Aorta (tissue), 5 donors: Measurements from ENCODE around the gene TNPO1. TPM values are rescaled to one million over a fixed set of nuclear protein-coding genes. Genes with fewer than 3 reads are reported as not detected.

ENCODE experiments used
- ATAC-seq: fragments of 200-7000 bp; cut with Tn5 transposase; one replicate; pipeline ENCODE4 v1.9.1; 2022; ENCODE audit warnings: moderate library complexity; ENCODE audit not compliant: low FRiP score
- DNase-seq, 2 donors: peaks; one replicate each; pipeline ENCODE4 v3.0.0-alpha.2; 2020
- H3K27ac ChIP-seq, 2 donors: one replicate each; pipeline ENCODE4 v1.5.1; 2013; ENCODE audit warnings: low read length in 2 of 2, mild to moderate bottlenecking in 2 of 2, moderate library complexity in 2 of 2, control low read depth in 1 of 2, inconsistent platforms in 1 of 2, low read depth in 1 of 2
- H3K27me3 ChIP-seq, 2 donors: one replicate each; pipeline ENCODE4 v1.6.1; 2013; ENCODE audit warnings: control low read depth in 1 of 2, low read length in 1 of 2, mild to moderate bottlenecking in 1 of 2, moderate library complexity in 1 of 2; ENCODE audit not compliant: insufficient read depth in 2 of 2, control insufficient read depth in 1 of 2
- H3K36me3 ChIP-seq, 2 donors: one replicate each; pipeline ENCODE4 v1.6.1; 2013; ENCODE audit warnings: control low read depth in 1 of 2, low read length in 1 of 2, mild to moderate bottlenecking in 1 of 2; ENCODE audit not compliant: insufficient read depth in 2 of 2, control insufficient read depth in 1 of 2
- H3K4me1 ChIP-seq, 2 donors: one replicate each; pipeline ENCODE4 v1.6.1; 2013; ENCODE audit warnings: low read length in 2 of 2, control low read depth in 1 of 2, mild to moderate bottlenecking in 1 of 2, moderate library complexity in 1 of 2; ENCODE audit not compliant: insufficient read depth in 2 of 2, control insufficient read depth in 1 of 2
- H3K4me3 ChIP-seq, 2 donors: one replicate each; pipeline ENCODE4 v1.5.1; 2013; ENCODE audit warnings: low read length in 2 of 2, control low read depth in 1 of 2, mild to moderate bottlenecking in 1 of 2
- H3K9me3 ChIP-seq: one replicate; pipeline ENCODE4 v1.6.1; 2013; ENCODE audit warnings: mild to moderate bottlenecking, low read length; ENCODE audit not compliant: control insufficient read depth
- WGBS, 2 donors: extraction: QIAGEN DNeasy Blood & Tissue Kit; methylation state at CpG; one replicate each; pipeline ENCODE4 v1.1.7; 2013; 5-methylcytosine and 5-hydroxymethylcytosine counted together
- intact Hi-C, 2 donors: fragments of 100-400 bp; cut with DNase I; formaldehyde crosslinking; loops; one replicate each; pipeline versions ENCODE4 v1.14.2 to v1.15.0; 2022
- microRNA-seq, 2 donors: library from miRNA; unstranded; fragments of <30 nt; microRNA quantifications; one replicate each; pipeline ENCODE4 v1.2.0, GENCODE V29; 2020
- polyA plus RNA-seq, 2 donors: library from polyadenylated mRNA; stranded (reverse); fragments of 200-250 nt; gene quantifications; one replicate each; pipeline ENCODE4 v1.2.3, GENCODE V29; 2013
- total RNA-seq, 2 donors: library from RNA; stranded (reverse); fragmentation: NEBNext Ultra II Directional; extraction: Animal tissue kit (Norgen Biotek cat#: 25700); gene quantifications; one replicate each; pipeline ENCODE4 v1.2.1, GENCODE V29; 2021
- donor health status: healthy with polysubstance abuse.
- donor health status: Bipolar disorder and iron deficiency.
- donor health status: DM: no; HTN: no; CAD: no.
- donor health status: DM: no; HTN: no; CAD: no.
- donor health status: DM: yes; HTN: yes; CAD: no.

The TNPO1 gene
- total and polyA plus RNA-seq, 4 donors: 11.2 to 113 (median 53.1) TPM

GRCh38 chr5:72955143-72955767 lies 138.8 kb downstream of the TNPO1 start:
- H3K9me3 ChIP-seq: no peaks in the 10 kb centered on the region
- peak overlapping the region; percentile 74 to 81 for H3K27ac ChIP-seq
- DNase-seq: peak; percentile 90 to 94
- peaks cover 0 to 4% of the 10 kb centered on the region in 2 donors for H3K4me1 ChIP-seq
- H3K27me3 ChIP-seq: no peaks in the 10 kb centered on the region
- H3K36me3 ChIP-seq: no peaks in the 10 kb centered on the region
- peak; percentile 81 for ATAC-seq
- WGBS, 2 donors: 0% methylated on average over 33 of the region's 33 CpGs
- peak overlapping the region; percentile 11 to 15 for H3K4me3 ChIP-seq
- intact Hi-C loops: loop anchor here in 1 of 2 donors (5.0 to 10.0 kb wide), 2 partner anchors 60 to 497 kb away; no protein-coding TSS in a partner anchor

GRCh38 chr5:72955768-72956323 lies 139.4 kb downstream of the TNPO1 start, which contains the start of gene FCHO2:
TSS of gene FCHO2 (plus strand) at chr5:72956041. CDS start at chr5:72956097, 56 bp downstream.
- intact Hi-C loops: loop anchor here in 1 of 2 donors (5.0 to 10.0 kb wide), 2 partner anchors 59 to 496 kb away; no protein-coding TSS in a partner anchor
- DNase-seq (peak; percentile 100), ATAC-seq (peak; percentile 98)
- Histone ChIP-seq H3K36me3 (no peaks in the 10 kb centered on the region), H3K4me1 (peaks cover 0 to 4% of the 10 kb centered on the region in 2 donors), H3K9me3 (no peaks in the 10 kb centered on the region), H3K27me3 (no peaks in the 10 kb centered on the region), H3K27ac (peak within 1 kb of the TSS; percentile 74 to 81), H3K4me3 (peak within 1 kb of the TSS; percentile 44 to 69)
- WGBS, 2 donors: 0 to 1% methylated on average over 58 to 64 of the region's 64 CpGs

GRCh38 chr5:72956324-72957140 lies 140.1 kb downstream of the TNPO1 start:
- intact Hi-C loops: loop anchor here in 1 of 2 donors (5.0 to 10.0 kb wide), 2 partner anchors 58 to 496 kb away; no protein-coding TSS in a partner anchor
- Histone ChIP-seq H3K9me3 (no peaks in the 10 kb centered on the region), H3K36me3 (no peaks in the 10 kb centered on the region), H3K27ac (peak overlapping the region; percentile 57 to 65), H3K4me3 (peak overlapping the region; percentile 44 to 69), H3K4me1 (peaks cover 0 to 4% of the 10 kb centered on the region in 2 donors), H3K27me3 (no peaks in the 10 kb centered on the region)
- 1% methylated on average over 40 to 51 of the region's 51 CpGs for WGBS, 2 donors
- DNase-seq (peak; percentile 77 to 85), ATAC-seq (peak; percentile 68)

- Histone ChIP-seq H3K9me3 (no peaks in the 10 kb centered on the region), H3K4me3 (peak overlapping the region in 1 of 2 donors; percentile 69), H3K27me3 (no peaks in the 10 kb centered on the region), H3K27ac (no peak overlapping the region), H3K36me3 (no peaks in the 10 kb centered on the region), H3K4me1 (peaks cover 0 to 4% of the 10 kb centered on the region in 2 donors)
- intact Hi-C loops: loop anchor here in 1 of 2 donors (5.0 to 10.0 kb wide), 2 partner anchors 57 to 495 kb away; no protein-coding TSS in a partner anchor
- DNase-seq: no peak
- ATAC-seq: no peak
- WGBS, 2 donors: 49 to 52% methylated on average over 1 of the region's 1 CpG
Observed at GRCh38 chr5:72957337-72957736, 140.9 kb downstream of the TNPO1 start.

GRCh38 chr5:72959257-72959656 lies 142.8 kb downstream of the TNPO1 start:
- Histone ChIP-seq H3K4me1 (peaks cover 0 to 5% of the 10 kb centered on the region in 2 donors), H3K4me3 (no peak overlapping the region), H3K27ac (no peak overlapping the region), H3K9me3 (no peaks in the 10 kb centered on the region), H3K36me3 (no peaks in the 10 kb centered on the region), H3K27me3 (no peaks in the 10 kb centered on the region)
- ATAC-seq (no peak), DNase-seq (no peak)
- intact Hi-C loops: loop anchor here in 1 of 2 donors (5.0 to 10.0 kb wide), 2 partner anchors 56 to 493 kb away; no protein-coding TSS in a partner anchor
- WGBS, 2 donors: 99 to 100% methylated on average over 1 of the region's 1 CpG

Small RNA genes lying within 50 kb of the gene (microRNA-seq; reads per million reads assigned to microRNA genes)
- 0 reads per million in 2 donors for gene MIR4804

Other genes starting within 250 kb of the TNPO1 start
- gene FCHO2, start 139.4 kb downstream of the TNPO1 start, total RNA-seq: 10 to 100 TPM; 47.7 to 57.5 TPM
- gene FCHO2, start 139.4 kb downstream of the TNPO1 start, polyA plus RNA-seq: 10 to 100 TPM; 13.1 to 14.8 TPM